Tibial nerve (tissue), 4 donors: ENCODE measurements around the gene S100A10. TPM values are rescaled to one million over a fixed set of nuclear protein-coding genes. Genes with fewer than 3 reads are reported as not detected.

Experiments used
- DNase-seq, 2 donors: peaks; one replicate each; pipeline ENCODE4 v3.0.0-alpha.2; 2019; ENCODE audit warnings: low spot score in 2 of 2
- H3K27ac ChIP-seq, 4 donors: fragments of 200-600 bp; sonication (generic) in 3 of 4; one replicate each; pipeline ENCODE4 v1.5.1; 2017 to 2019; ENCODE audit warnings: mild to moderate bottlenecking in 1 of 4
- H3K27me3 ChIP-seq, 2 donors: fragments of 200-600 bp; sonication (generic) in 1 of 2; one replicate each; pipeline versions ENCODE4 v1.5.1 to v1.6.0; 2017 to 2019
- H3K36me3 ChIP-seq, 3 donors: fragments of 200-600 bp; sonication (generic); one replicate each; pipeline ENCODE4 v1.5.1; 2018 to 2019
- H3K4me1 ChIP-seq, 4 donors: fragments of 200-600 bp; sonication (generic) in 3 of 4; one replicate each; pipeline ENCODE4 v1.5.1; 2017 to 2019
- H3K4me3 ChIP-seq, 4 donors: fragments of 200-600 bp; sonication (generic) in 3 of 4; one replicate each; pipeline ENCODE4 v1.5.1; 2017 to 2019; ENCODE audit warnings: mild to moderate bottlenecking in 1 of 4, moderate library complexity in 1 of 4
- H3K9me3 ChIP-seq, 4 donors: fragments of 200-600 bp; sonication (generic) in 3 of 4; one replicate each; pipeline ENCODE4 v1.5.1; 2017 to 2019
- EP300 ChIP-seq, 2 donors: sonication (generic); formaldehyde crosslinking; IDR thresholded peaks; one replicate each; pipeline ENCODE4 v1.6.1; 2017; ENCODE audit warnings: antibody characterized with exemption in 2 of 2, mild to moderate bottlenecking in 1 of 2
- POLR2A ChIP-seq, 2 donors: fragments of 450-650 bp; IDR thresholded peaks; one replicate each; pipeline ENCODE4 v1.6.1; 2017; ENCODE audit warnings: antibody characterized with exemption in 2 of 2, mild to moderate bottlenecking in 2 of 2, moderate library complexity in 2 of 2
- WGBS, 2 donors: methylation state at CpG; one replicate each; pipeline ENCODE4 v1.1.5; 2018; 5-methylcytosine and 5-hydroxymethylcytosine counted together
- total RNA-seq, 4 donors: library from RNA; depleted of rRNA; stranded (reverse); fragments of >200 nt; gene quantifications; one replicate each; pipeline ENCODE4 v1.1.0, GENCODE V29; 2016
- TF ChIP-seq, protein P1 (sequence below), 5 experiments: fragments of 200-600 bp in 3 of 5; fragments of 450-650 bp in 2 of 5; sonication (generic) in 3 of 5; IDR thresholded peaks; one replicate each; pipeline ENCODE4 v1.5.1; 2016 to 2019; ENCODE audit warnings: antibody characterized with exemption in 5 of 5, mild to moderate bottlenecking in 3 of 5, moderate library complexity in 2 of 5

Gene S100A10
- total RNA-seq, 4 donors from 2014 or later: 108 to 230 (median 192) TPM

DNA sequence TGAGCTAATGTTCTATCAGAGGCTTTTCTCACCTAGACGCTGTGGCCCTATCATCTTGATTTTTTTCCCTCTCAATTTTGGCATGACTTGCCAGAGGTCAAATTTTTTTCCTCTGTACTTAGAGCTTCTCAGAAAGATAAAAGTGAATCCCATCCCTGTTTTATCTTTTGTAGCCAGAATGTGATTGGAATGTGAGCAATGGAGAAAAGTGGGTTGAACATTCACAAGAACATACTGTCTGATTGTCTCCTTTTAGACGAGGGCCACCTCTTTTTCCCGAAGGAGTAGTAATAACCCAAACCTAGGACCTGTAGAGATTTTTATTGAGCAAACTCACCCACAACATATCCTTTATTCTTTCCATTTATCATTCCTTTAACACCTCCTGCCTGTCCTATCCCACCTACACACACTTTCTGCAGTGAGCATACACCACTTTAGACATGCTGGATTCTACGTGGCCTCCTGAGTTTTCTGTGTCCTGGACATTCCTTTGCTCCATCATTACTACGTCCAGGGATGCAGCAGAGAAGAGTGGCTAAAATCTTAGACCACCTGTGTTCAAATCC is 15.9 kb downstream of the S100A10 start:
- TF ChIP-seq POLR2A (IDR thresholded peaks at IDR 0.05): no peak
- TF ChIP-seq EP300 (IDR thresholded peaks at IDR 0.05): no peak
- TF ChIP-seq, protein P1, sequence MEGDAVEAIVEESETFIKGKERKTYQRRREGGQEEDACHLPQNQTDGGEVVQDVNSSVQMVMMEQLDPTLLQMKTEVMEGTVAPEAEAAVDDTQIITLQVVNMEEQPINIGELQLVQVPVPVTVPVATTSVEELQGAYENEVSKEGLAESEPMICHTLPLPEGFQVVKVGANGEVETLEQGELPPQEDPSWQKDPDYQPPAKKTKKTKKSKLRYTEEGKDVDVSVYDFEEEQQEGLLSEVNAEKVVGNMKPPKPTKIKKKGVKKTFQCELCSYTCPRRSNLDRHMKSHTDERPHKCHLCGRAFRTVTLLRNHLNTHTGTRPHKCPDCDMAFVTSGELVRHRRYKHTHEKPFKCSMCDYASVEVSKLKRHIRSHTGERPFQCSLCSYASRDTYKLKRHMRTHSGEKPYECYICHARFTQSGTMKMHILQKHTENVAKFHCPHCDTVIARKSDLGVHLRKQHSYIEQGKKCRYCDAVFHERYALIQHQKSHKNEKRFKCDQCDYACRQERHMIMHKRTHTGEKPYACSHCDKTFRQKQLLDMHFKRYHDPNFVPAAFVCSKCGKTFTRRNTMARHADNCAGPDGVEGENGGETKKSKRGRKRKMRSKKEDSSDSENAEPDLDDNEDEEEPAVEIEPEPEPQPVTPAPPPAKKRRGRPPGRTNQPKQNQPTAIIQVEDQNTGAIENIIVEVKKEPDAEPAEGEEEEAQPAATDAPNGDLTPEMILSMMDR (IDR thresholded peaks at IDR 0.05): no peak
- Histone ChIP-seq H3K4me3 (no peak overlapping the region), H3K4me1 (peaks cover 0 to 71% (median 32%) of the 10 kb centered on the region in 4 donors), H3K36me3 (peaks cover 0 to 9% (median 0%) of the 10 kb centered on the region in 3 donors), H3K9me3 (no peaks in the 10 kb centered on the region), H3K27ac (peak overlapping the region in 2 of 4 donors; percentile 23 to 47), H3K27me3 (no peaks in the 10 kb centered on the region)
- 59 to 65% methylated on average over 5 of the region's 5 CpGs for WGBS, 2 donors
- no peak for DNase-seq

GRCh38 chr1:151976858-151977257 is 16.8 kb downstream of the S100A10 start:
- H3K27ac ChIP-seq: peak overlapping the region in 1 of 4 donors; percentile 32
- 79 to 90% methylated on average over 3 of the region's 3 CpGs for WGBS, 2 donors
- no peak for TF ChIP-seq EP300 (IDR thresholded peaks at IDR 0.05)
- TF ChIP-seq POLR2A (IDR thresholded peaks at IDR 0.05): no peak
- TF ChIP-seq, protein P1 (IDR thresholded peaks at IDR 0.05): no peak
- peaks cover 0 to 8% (median 0%) of the 10 kb centered on the region in 3 donors for H3K36me3 ChIP-seq
- H3K9me3 ChIP-seq: no peaks in the 10 kb centered on the region
- H3K4me1 ChIP-seq: peaks cover 0 to 69% (median 31%) of the 10 kb centered on the region in 4 donors
- DNase-seq: no peak
- H3K27me3 ChIP-seq: no peaks in the 10 kb centered on the region
- H3K4me3 ChIP-seq: no peak overlapping the region

- Histone ChIP-seq H3K4me3 (no peak overlapping the region), H3K4me1 (peaks cover 0 to 61% (median 23%) of the 10 kb centered on the region in 4 donors), H3K27me3 (no peaks in the 10 kb centered on the region), H3K36me3 (peaks cover 0 to 4% (median 0%) of the 10 kb centered on the region in 3 donors), H3K9me3 (no peaks in the 10 kb centered on the region), H3K27ac (peak overlapping the region in 1 of 4 donors; percentile 32)
- no peak for TF ChIP-seq POLR2A (IDR thresholded peaks at IDR 0.05)
- no peak for TF ChIP-seq EP300 (IDR thresholded peaks at IDR 0.05)
- TF ChIP-seq, protein P1 (IDR thresholded peaks at IDR 0.05): no peak
- DNase-seq: no peak
Observed at GRCh38 chr1:151976015-151976343, 17.7 kb downstream of the S100A10 start.

GRCh38 chr1:151975311-151976014 is 18.2 kb downstream of the S100A10 start:
- no peaks in the 10 kb centered on the region for H3K27me3 ChIP-seq
- H3K36me3 ChIP-seq: no peaks in the 10 kb centered on the region
- peaks cover 0 to 60% (median 18%) of the 10 kb centered on the region in 4 donors for H3K4me1 ChIP-seq
- H3K4me3 ChIP-seq: no peak overlapping the region
- WGBS, 2 donors: 97 to 98% methylated on average over 2 of the region's 2 CpGs
- no peak overlapping the region for H3K27ac ChIP-seq
- no peaks in the 10 kb centered on the region for H3K9me3 ChIP-seq
- TF ChIP-seq EP300 (IDR thresholded peaks at IDR 0.05) (no peak), POLR2A (IDR thresholded peaks at IDR 0.05) (no peak)
- TF ChIP-seq, protein P1 (IDR thresholded peaks at IDR 0.05): no peak
- DNase-seq: no peak

DNA sequence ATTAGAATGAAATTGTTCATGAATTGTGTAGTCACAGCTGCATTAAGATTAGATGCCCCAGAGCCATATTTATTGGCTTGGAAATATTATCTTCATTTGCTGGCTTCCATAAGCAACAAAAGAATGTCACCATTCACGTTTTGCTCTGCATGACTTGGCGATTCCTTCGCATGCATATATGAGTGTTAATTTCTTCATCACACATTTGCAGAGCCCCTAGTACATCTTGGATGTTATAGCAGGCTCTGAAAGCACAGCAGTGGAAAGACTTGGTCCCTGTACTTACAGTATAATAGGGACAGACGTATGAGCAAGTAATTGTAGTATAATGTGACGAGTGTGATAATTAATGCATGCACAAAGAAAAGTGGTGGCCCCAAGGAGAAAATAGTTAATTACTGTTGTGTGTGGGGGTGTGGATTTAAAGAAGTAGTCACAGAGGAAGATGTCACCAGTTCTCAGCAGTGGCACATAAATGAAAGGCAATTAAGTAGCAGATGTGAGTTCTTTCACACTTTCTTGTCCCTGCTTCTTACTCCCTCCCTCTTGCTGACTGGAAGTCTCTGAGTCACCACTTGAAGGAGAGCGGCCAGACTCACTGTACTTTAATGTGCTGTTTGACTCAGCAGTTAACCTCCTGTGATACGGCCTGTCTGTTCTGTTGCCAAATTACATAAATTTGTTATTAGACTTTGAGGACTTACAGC is 21.0 kb downstream of the S100A10 start:
- Histone ChIP-seq H3K9me3 (no peaks in the 10 kb centered on the region), H3K4me3 (no peak overlapping the region), H3K4me1 (peaks cover 0 to 53% (median 17%) of the 10 kb centered on the region in 4 donors), H3K36me3 (no peaks in the 10 kb centered on the region), H3K27me3 (no peaks in the 10 kb centered on the region), H3K27ac (peak overlapping the region in 2 of 4 donors; percentile 55 to 66)
- WGBS, 2 donors: 25 to 27% methylated on average over 7 of the region's 7 CpGs
- TF ChIP-seq POLR2A (IDR thresholded peaks at IDR 0.05): no peak
- TF ChIP-seq EP300 (IDR thresholded peaks at IDR 0.05): peak in 1 of 2 donors; percentile 47
- TF ChIP-seq, protein P1 (IDR thresholded peaks at IDR 0.05): no peak
- no peak for DNase-seq
